Choroid plexus epithelial cell (primary cell): ENCODE results near the gene C3orf62.

Source experiments
- DNase-seq: peaks from one replicate; pipeline ENCODE4 v3.0.0-alpha.2; 2010; ENCODE audit warnings: low read depth
- H3K4me3 ChIP-seq: 2 replicates; pipeline ENCODE4 v1.5.1; 2011; ENCODE audit warnings: low read depth, mild to moderate bottlenecking, control low read depth, low read length, moderate library complexity
- CTCF ChIP-seq: conservative IDR thresholded peaks from 2 replicates; pipeline ENCODE4 v1.5.1; 2011; ENCODE audit warnings: low read depth, mild to moderate bottlenecking, control low read depth, inconsistent platforms, low read length, moderate library complexity

The C3orf62 gene

GRCh38 chr3:49270156-49270500, 6.9 kb downstream of the C3orf62 start:
- TF ChIP-seq CTCF = no peak
- no peak overlapping the region for H3K4me3 ChIP-seq
- DNase-seq = no peak

- no peak for DNase-seq
- no peak overlapping the region for H3K4me3 ChIP-seq
- TF ChIP-seq CTCF = no peak
Observed at GRCh38 chr3:49269443-49270155, 7.4 kb downstream of the C3orf62 start.

GRCh38 chr3:49266410-49267095, 10.5 kb downstream of the C3orf62 start:
- no peak overlapping the region for H3K4me3 ChIP-seq
- DNase-seq = no peak
- no peak for TF ChIP-seq CTCF

- TF ChIP-seq CTCF = no peak
- no peak overlapping the region for H3K4me3 ChIP-seq
- DNase-seq = no peak
Observed at GRCh38 chr3:49265661-49266386, 11.2 kb downstream of the C3orf62 start.

GRCh38 chr3:49263159-49263889, 13.7 kb downstream of the C3orf62 start:
- TF ChIP-seq CTCF = no peak
- no peak for DNase-seq
- H3K4me3 ChIP-seq = no peak overlapping the region

GRCh38 chr3:49260806-49261324, 16.2 kb downstream of the C3orf62 start:
- no peak for TF ChIP-seq CTCF
- H3K4me3 ChIP-seq = no peak overlapping the region
- peak; percentile 56 for DNase-seq
